GM19328 (cell line): Measurements from ENCODE around the gene FST.
A peak's percentile ranks its signal among the peaks of the same experiment; 100 is the strongest.

ENCODE experiments used
- ATAC-seq: cut with Tn5 transposase; IDR thresholded peaks from one replicate; pipeline ENCODE4 v1.9.1; 2021; ENCODE audit warnings: mild to moderate bottlenecking, moderate library complexity; ENCODE audit not compliant: unreplicated experiment

FST gene

GRCh38 chr5:53472720-53473510 lies 7.5 kb upstream of the FST start:
- no peak for ATAC-seq

GRCh38 chr5:53473633-53474032 lies 6.8 kb upstream of the FST start:
- no peak for ATAC-seq

GRCh38 chr5:53475320-53475719 lies 5.1 kb upstream of the FST start:
- ATAC-seq, result no peak

- no peak for ATAC-seq
Measured at GRCh38 chr5:53476019-53476418, 4.4 kb upstream of the FST start.

GRCh38 chr5:53476531-53477480 lies 3.6 kb upstream of the FST start:
- no peak for ATAC-seq

- no peak for ATAC-seq
Measured at GRCh38 chr5:53478411-53479044, 1.9 kb upstream of the FST start.

GRCh38 chr5:53479045-53479589 lies 1.3 kb upstream of the FST start:
- no peak for ATAC-seq

GRCh38 chr5:53479590-53480415 lies 626 bp upstream of the FST start:
- no peak for ATAC-seq

GRCh38 chr5:53481159-53481886 lies 894 bp downstream of the FST start:
- no peak for ATAC-seq

- peak; percentile 45 for ATAC-seq
Measured at GRCh38 chr5:53481887-53482716, 1.7 kb downstream of the FST start.

GRCh38 chr5:53482717-53483638 lies 2.5 kb downstream of the FST start:
- ATAC-seq, result no peak

- no peak for ATAC-seq
Measured at GRCh38 chr5:53487436-53487835, 7.0 kb downstream of the FST start.

GRCh38 chr5:53488195-53488722 lies 7.8 kb downstream of the FST start:
- ATAC-seq, result no peak

GRCh38 chr5:53490747-53491146 lies 10.3 kb downstream of the FST start:
- no peak for ATAC-seq

- ATAC-seq, result no peak
Measured at GRCh38 chr5:53501054-53501453, 20.6 kb downstream of the FST start.

- no peak for ATAC-seq
Measured at GRCh38 chr5:53503562-53504218, 23.3 kb downstream of the FST start.

GRCh38 chr5:53507013-53507412 lies 26.6 kb downstream of the FST start:
- ATAC-seq, result no peak
